Fibroblast of skin of right quadriceps (primary cell): Measurements from ENCODE around the gene LRRC49.
"Not testable (repeated sequence)": the region's sequence is repeated elsewhere in the genome, so short reads cannot be mapped to it uniquely, and the experiment has no call there.

Experiments
- DNase-seq: peaks from one replicate; pipeline ENCODE4 v3.0.0-alpha.2; 2013

LRRC49 gene, protein sequence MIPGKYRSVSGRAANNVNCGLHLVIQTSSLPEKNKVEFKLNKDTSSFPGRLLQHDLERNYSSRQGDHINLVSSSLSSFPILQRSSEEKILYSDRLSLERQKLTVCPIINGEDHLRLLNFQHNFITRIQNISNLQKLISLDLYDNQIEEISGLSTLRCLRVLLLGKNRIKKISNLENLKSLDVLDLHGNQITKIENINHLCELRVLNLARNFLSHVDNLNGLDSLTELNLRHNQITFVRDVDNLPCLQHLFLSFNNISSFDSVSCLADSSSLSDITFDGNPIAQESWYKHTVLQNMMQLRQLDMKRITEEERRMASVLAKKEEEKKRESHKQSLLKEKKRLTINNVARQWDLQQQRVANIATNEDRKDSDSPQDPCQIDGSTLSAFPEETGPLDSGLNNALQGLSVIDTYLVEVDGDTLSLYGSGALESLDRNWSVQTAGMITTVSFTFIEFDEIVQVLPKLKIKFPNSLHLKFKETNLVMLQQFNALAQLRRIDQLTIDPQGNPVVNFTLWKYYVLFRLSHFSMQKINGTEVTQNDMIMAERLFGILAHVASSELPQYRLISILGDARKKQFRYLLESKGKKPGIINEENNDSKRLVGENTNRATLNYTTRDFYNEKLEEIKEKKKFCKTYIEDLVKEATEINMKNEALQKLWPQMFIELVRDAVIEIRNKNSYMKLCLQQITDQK

DNA sequence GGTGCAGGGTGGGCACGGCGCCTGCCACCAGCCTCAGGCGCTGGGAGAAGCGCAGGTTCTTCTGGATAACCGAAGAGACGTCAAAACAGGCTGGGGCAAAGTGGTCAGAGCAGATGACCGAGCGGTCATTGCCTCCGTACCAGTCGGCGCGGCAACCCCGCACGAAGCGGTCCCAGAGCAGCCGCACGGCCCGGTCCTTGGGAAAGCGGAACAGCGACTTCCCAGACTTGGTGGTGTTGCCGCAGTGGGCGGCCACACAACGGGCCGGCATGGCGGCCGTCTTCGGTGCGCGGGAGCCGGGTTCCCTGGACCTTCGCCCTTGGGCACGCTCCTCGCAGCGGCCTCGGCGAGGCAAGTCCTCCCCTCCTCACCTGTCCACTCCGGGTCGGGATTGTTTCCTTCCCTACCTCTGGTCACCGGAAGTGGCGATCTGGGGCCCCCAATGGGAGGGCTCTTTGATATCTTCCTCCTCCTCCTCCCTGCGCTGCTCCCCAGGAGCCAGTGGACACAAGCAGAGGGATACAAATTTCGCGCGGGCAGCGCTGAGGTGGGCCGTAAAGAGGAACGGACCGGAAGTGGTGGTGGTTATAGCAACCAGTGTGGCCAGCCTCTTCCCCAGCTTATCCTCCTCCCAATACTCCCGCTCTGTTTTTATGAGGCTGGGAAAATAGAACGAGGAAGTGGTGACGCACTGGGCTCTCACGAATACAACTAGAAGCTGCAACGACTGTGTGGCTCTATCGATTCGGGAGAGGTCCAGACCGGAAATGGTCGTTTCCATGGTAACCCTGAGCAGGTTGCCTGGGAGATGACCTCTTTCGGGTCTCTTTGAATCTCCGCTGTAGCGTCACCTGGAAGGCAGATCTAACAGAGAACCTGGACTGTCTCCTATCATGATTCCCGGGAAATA lies at the start of gene LRRC49, which contains the start of gene THAP10:
LRRC49 (plus strand) TSS at position 825 of the 910 bp plus-strand sequence; CDS start at position 894, 69 bp downstream.
THAP10 (minus strand) TSS at position 432 of the 910 bp plus-strand sequence; CDS start at position 271, 161 bp downstream.
- peak; percentile 98 for DNase-seq

DNA sequence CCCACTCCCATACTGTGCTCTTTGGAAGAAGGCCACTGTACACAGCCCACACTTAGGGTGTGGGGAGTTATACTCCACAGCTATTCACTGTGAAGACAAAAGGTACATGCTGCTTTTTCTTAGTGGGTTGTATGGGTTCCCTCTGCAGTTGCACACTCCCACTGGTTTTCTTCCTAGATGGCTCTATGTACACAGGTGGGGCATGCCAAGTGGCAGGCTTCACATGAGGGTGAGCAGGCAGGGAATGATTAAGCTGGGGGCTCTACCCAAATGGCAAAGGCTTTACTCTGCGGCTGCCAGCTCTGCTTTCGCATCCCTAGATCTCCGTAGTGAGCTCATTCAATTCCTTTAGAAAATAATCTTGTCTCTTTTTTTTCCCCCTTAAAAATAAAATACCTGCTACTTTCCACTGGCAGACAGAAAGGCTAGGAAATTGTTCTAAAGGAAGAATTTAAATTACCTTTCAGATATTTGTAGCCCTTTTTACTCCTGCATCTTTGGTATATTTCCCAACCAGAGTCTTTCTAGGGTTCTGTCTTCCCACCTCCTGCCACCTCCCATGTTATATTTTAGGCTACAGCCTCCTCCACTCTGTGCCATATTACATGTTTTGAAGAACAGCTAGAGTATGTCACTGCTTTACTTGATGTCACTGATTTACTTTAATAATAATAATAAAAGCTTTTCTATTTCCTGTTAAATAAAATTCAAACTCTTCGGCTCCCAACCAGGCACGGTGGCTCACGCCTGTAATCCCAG lies 46.8 kb upstream of the LRRC49 start:
- DNase-seq: no peak

DNA sequence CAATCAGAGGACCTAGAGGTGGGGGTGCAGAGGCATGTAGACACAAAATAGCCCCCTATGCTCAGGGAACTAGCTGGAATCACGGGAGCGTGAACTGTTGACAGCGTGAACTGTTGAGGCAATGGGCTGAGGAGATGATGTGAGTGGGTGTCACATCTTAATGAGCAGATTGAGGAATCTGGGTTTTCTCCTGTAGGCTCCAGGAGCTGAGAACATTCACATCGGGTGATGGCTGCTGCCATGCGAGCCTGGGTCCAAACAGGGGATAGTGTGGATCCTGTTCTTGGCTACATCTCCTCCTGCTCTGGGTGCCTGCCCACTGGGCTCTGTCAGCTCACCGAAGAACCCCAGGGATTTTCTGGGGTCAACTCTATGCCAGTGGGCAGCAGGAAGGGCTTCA lies 40.7 kb upstream of the LRRC49 start:
- no peak for DNase-seq

DNA sequence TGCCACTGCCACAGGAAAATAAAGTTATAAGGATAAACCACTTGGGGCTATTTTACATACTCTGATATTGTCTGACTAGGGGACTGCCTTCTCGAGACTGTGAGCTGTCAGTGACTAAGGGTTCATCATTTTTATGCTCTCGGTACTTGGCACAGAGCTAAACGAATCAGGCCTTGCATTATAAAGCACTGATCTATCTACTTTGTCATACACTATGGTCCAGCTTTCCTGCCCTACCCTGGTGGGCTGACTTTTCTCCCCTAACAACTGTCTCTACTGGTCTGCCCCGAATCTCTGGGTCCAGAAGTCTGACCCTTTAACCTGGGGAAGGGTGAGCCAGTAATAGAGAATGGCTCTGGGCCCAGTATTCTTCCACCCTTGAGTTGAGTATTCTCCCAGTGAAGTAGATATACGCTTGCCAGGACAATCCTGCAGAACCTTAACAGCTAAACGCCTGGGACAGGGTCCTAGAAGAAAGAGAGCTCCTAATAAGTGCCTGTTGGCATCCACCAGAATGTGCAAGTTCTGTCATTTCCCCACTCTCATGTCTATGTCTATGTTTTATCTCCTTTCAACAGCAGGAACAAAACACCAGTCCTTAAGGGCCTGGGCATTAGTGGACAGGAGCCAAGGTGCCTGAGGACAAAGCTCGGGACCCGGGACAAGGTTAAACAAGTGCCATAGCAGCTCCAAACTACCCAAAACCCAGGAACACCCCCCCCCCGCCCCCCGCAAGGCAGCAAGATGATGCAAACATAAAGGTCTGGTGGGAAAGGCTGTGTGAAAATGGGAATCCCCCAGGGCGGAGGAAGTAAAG lies 39.9 kb upstream of the LRRC49 start:
- peak; percentile 73 for DNase-seq

DNA sequence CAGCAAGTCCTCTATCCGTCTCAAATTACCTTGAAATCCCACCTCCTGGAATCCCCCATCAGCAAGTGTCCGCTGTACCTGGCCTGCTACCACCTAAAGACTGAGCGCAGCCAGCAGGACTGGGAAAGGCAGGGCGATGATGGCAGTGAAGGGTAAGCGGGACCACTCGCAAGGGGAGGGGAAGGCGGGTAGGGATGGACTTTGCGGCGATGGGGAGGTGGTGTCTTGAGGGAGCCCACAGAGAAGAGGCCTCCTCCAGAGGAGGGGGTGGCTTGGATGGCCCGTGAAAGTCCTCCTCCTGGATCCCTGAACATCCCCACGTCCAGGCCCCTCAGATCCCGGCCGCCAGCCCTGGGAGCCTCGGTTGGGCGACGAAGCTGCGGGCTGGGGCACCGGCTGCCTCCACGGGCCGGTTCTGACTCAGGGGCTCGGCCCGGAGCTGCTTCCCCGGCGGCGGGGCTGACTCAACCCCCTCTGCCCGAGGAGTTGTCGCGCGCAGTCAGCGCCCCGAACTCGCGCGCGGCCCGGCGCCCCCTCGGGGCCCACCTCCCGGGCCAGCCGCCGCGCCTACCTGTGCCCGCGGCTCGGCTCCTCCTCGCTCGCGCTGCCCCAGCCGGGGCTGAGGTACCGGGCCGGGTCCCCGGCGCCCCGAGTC lies 39.2 kb upstream of the LRRC49 start:
- no peak for DNase-seq

DNA sequence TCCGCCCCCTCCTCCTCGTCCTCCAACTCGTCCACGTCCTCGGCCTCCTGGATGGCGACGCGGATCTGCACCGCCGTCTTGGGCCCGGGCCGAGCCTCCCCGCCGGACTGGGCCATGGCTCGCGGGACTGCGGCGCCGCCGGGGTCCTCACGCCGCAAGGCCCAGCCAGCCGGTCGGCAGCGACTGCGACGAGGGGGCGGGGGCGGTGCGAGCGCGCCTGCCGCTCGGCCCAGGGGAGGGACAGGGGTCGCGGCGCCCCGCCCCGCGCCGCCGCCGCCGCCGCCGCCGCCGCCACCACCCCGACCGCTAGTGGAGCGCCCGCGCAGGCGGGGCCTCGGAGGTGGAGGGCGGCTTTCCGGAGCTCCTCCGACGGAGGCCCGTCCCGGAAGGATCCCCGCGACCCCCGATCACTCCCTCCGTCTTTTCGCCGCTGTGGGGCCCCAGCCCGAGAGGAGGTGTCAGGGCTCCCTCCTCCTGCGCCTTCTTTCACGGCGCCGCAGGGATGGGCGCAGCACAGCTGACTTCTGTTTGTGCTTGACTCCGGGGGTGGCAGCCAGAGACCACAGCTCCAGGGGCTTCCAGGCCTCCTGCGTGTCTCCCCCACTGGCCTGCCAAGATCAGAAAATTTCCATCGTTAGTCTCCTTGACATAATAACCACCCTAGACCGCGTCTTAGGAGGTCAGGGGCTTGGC lies 38.5 kb upstream of the LRRC49 start, which contains the start of gene LARP6:
LARP6 (minus strand) TSS at position 185 of the 693 bp plus-strand sequence; CDS start at position 116, 69 bp downstream.
- peak; percentile 65 for DNase-seq

DNA sequence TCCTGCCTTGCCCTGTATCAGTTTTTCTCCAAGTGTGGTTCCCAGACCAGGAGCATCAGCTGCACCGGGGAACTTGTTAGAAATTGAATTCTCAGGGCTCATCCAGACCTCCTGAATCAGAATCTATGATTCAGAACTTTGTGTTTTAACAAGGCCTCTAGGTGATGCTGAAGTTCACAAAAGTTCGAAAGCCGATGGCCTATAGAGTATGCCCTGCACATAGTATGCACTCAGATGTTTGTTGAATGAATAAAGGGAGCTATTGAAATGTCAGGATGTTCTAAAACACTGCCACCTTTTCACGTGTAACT lies 38.0 kb upstream of the LRRC49 start:
- DNase-seq: peak; percentile 67

DNA sequence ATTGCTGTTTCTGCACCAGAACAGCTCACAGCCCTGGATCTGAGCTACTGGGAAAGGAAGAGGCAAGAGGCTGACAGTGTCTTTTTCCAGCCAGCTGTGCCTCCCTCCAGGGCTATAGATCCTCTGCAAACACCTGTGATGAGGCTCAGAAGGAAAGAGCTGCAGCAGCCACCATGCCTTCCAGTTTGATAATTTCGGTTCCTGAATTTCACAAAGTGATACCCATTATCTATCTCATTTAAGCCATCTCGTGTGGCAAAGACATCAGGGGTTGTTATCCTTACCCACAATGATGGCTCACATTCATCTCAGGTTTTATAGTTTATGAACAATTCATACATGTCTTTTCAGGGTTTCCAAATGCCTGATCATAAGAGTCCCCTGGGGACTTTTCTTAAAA lies 36.9 kb upstream of the LRRC49 start:
- DNase-seq: no peak

DNA sequence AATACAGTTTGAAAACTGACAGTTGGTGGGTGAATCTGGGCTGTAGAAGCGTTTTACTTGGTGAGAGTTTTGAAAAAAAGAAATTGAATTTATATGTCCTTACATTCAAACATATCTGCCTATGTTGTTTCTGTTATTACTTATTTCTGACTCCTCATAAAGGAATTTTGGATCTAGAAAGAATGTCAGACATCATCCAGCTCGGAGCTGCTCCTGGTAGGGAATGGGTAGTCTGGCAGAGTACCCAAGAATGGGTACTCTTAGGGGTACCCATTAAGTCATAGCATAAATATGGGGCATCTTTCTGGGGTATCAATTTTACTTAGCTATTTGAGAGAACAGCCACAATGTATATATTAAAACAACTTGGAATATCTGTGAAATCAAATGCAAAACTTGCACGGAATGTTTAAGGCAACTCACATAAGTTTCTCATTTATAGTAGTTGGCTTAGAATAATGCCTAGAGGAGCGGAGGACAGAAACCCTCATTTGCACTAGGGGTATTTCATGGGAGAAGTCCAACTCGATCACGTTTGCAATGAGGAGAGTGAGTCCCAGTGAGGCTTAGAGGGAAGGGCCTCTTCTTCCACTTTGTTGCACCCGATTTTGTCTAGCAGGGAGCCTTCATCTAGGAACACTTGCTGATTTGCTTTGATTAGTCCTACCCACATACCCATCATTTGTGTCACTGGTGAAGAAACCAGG lies 36.3 kb upstream of the LRRC49 start:
- DNase-seq: peak; percentile 78

DNA sequence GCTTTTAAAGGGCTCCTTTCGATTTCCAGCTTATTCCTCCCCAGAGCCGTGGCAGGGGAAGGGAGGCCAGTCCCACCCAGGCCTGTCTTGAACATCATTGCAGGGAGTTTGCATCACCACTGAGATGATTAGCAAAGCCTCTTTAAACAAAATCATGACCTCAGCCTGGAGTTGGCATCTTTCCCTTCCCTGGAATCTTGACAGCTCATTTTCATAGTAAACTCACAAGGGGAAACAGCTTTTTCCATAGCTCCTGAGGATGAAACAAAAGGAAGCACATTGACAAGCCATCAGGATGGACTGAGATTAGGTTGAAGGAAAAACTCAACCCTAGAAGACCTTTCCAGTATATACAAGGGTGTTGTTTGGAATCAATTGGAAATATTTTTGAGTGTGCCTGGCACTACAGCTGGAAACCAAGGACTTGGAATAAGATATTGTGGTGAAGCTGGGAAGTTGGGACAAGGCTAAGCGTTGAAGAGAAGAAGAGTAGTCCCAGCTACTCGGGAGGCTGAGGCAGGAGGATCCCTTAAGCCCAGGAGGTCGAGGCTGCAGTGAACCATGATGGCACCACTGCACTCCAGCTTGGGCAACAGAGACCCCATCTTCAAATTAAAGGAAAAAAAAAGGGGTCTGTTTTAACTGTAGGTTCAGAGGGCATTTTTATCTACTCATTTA lies 35.6 kb upstream of the LRRC49 start:
- DNase-seq: peak; percentile 100

DNA sequence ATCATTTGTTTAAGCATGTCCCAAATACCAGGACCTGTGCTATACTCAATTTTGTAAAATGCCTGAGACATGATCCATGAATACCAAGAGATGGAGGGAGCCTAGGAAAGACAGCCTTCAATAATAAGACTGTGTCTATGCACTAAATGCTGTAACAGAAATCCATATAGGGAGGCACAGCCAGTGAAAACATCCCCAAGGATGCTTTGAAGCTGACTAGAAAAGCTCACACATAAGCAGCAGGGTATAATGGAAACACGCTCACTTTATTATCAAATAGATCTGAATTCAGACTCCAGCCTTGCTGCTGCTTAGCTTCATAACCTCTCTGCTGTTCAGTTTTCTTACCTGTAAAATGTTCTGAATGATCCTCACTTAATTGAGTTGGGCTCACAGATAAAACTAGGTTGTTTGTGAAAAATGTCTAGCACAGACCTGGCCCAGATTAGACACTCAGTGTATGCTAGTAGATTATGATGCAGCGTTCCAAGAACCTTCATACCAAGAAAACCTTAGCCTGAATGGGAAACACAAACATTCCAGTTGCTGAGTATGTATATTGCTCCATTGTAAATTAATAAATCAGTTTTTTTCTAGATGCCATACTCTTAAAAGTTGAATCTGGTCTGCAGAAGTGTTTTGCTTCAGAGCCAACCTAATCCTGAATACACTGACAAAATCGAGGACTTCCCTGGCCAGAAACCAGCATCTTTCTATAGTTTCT lies 34.9 kb upstream of the LRRC49 start:
- DNase-seq: peak; percentile 67

DNA sequence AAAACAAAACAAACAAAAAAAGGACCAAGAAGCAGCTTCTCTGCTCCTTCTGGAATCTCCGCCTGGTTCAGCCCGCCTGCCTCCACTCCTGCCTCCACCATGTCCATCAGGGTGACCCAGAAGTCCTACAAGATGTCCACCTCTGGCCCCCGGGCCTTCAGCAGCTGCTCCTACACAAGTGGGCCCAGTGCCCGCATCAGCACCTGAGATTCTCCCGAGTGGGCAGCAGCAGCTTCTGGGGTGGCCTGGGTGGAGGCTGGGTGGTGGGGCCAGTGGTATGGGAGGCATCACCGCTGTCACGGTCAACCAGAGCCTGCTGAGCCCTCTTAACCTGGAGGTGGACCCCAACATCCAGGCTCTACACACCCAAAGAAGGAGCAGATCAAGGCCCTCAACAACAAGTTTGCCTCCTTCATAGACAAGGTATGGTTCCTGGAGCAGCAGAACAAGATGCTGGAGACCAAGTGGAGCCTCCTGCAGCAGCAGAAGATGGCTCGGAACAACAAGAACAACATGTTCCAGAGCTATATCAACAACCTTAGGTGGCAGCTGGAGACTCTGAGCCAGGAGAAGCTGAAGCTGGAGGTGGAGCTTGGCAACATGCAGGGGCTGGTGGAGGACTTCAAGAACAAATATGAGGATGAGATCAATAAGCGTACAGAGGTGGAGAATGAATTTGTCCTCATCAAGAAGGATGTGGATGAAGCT lies 33.9 kb upstream of the LRRC49 start:
- DNase-seq: not testable (repeated sequence)

DNA sequence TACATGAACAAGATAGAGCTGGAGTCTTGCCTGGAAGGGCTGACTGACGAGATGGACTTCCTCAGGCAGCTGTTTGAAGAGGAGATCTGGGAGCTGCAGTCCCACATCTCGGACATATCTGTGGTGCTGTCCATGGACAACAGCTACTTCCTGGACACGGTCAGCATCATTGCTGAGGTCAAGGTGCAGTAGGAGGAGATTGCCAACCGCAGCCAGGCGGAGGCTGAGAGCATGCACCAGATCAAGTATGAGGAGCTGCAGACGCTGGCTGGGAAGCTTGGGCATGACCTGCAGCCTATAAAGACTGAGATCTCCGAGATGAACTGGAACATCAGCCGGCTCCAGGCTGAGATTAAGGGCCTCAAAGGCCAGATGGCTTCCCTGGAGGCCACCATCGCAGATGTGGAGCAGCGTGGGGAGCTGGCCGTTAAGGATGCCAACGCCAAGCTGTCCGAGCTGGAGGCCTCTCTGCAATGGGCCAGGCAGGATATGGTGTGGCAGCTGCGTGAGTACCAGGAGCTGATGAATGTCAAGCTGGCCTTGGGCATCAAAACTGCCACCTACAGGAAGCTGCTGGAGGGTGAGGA lies 33.2 kb upstream of the LRRC49 start:
- no peak for DNase-seq

DNA sequence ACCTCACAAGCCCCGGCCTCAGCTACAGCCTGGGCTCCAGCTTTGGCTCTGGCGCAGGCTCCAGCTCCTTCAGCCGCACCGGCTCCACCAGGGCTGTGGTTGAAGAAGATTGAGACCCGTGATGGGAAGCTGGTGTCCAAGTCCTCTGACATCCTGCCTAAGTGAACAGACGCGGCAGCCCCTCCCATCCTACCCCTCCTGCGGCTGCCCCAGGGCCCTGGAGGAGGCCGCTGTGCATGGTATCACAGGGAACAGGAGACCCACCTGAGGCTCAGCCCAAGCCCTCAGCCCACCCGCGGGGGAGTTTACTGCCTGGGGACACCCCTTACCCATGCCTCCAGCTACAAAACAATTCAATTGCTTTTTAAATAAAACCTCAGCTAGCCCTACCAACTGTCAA lies 32.6 kb upstream of the LRRC49 start:
- DNase-seq: no peak

DNA sequence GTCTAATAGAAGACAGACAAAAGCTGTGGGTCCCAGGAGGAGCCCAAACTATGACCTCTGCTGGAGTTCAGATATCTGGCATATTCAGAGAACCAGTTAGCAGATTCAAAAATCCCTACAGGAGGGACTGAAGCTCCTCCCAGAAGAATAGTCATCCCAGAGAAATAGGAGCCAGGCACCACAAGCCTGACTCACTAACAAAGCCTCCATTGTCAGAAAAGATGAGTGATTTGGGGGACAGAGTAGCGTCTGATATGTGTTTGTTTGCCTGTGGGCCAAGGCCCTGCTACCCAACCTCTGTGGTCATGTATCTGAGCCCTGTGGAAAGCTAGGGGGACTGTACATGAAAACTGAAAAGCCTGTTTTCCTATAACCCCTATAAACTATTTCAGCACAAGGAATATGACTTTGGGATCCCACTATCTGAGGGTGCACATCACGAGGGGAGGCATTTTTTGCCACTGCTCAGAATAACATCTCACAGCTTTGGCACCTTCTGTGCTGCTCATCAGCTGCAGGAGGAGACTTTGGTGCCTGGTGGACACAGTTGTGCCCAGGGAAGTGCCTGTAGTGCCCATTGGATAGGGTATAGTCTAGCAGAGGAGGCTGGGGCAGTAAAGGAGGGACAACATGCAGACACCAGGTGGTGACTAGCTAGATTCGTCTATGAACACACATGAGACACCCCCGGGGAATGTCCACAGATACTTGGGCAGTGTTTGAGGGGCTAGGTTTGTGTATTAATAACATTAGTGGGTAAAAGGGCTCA lies 29.0 kb upstream of the LRRC49 start:
- peak; percentile 88 for DNase-seq

DNA sequence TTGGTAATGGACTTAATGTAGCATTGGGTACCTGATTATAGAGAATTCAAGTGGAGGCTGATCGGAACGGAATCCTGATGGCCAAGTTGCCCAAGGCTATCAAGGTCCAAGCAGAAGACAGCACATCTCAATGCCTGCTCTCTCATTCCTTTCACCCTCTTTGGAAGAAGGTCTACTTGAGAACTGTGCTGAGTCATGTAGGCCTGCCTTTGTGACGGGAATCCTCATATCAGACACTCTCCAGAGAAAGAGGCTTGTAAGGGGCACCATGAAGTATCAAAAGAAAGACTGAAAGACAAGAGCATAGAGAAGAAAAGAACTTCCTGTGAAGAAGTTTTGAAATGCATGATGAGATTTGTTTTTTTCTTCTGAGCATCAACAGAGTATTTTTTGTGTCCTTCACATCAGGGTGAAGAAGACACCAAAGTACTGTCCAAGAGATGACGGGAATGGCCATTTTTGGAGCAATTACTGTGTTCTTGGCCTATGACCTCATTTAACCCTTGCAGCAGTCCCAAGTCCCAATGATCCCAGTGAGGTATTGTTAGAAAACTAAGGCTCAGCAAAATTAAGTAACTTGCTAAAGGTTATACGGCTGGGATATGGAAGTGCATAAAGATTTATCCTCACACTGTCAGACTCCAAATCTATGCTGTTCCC lies 25.5 kb upstream of the LRRC49 start:
- no peak for DNase-seq
